ENCODE measurements around the gene TIRAP.
A peak's percentile ranks its signal among the peaks of the same experiment; 100 is the strongest.
"Not testable (repeated sequence)": the region's sequence is repeated elsewhere in the genome, so short reads cannot be mapped to it uniquely, and the experiment has no call there.

TIRAP gene

DNA sequence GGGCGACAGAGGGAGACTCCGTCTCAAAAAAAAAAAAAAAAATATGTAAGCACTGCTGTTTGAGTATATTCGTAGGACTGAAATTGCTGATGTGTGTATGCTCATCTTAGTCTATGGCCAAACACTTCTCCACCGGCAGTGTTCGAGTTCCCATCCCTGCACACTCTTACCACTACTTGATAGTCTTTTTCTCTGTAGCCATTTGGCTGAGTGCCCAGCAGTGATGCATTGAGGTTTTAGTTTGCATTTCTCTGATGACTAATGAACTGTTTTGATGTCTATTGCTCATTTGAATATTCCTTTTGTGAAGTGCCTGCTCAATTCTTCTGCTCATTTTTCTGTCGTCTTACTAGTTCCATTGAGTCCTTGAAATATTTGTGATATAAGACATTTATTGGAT, 1.9 kb downstream of the TIRAP start:
- peak; percentile 69 to 81 for DNase-seq (ENCODE audit: low read depth in 2 of 2)

DNA sequence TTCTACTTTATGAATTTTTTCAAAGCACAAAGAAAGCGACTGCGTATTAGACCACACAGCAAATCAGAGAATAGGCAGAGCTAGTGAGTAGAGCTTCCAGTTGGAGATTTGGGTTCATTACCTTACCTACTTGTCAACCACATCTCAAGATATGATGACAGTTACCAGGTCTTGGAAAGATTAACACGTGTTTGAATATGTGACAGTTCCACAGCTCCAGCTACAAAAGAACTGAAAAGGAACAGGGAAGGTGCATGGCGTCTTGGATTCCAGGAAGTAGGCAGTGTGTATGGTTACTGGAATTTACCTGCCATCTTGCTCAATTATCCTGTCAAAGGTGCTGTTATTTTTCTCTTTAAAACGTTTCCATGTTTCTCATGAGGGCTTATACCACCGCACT, 5.3 kb downstream of the TIRAP start:
- DNase-seq (ENCODE audit: low read depth in 2 of 2) = no peak

DNA sequence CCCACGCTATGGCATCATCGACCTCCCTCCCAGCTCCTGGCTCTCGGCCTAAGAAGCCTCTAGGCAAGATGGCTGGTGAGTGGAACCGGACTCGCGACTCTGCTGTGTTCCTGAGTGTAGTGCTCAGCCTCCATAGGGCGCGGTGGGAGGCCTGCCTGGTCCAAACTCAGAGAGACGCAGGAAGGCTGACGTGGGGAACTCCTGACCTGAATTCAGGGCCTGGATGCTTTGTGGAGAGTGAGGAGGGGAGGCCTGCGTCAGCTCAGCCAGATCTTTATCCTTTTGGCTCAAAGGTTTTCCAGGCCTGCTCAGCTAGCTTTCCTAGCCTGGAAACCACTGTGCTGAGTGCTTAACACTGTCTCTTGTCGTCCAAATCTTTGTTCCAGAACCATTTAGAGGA, 8.0 kb downstream of the TIRAP start:
- DNase-seq (ENCODE audit: low read depth in 2 of 2) = no peak

DNA sequence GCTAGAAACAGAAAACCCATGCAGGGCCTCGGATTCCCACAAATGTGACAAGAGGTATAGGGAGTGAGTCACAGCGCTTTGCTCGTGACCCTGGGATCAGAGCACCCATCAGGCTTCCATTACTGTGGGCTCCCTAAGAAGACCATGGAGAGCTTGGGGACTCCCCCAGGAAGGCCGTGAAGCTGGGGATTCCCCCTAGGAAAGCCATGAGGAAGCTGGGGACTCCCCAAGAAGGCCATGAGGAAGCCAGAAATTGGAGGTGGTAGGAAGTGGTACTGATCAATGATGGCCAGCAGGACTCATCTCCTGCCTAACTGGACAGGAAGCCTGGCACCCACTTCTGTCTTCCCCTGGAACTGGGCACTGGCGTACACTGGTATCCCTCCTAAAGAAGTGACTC, 10.8 kb downstream of the TIRAP start:
- DNase-seq (ENCODE audit: low read depth in 2 of 2) = no peak

DNA sequence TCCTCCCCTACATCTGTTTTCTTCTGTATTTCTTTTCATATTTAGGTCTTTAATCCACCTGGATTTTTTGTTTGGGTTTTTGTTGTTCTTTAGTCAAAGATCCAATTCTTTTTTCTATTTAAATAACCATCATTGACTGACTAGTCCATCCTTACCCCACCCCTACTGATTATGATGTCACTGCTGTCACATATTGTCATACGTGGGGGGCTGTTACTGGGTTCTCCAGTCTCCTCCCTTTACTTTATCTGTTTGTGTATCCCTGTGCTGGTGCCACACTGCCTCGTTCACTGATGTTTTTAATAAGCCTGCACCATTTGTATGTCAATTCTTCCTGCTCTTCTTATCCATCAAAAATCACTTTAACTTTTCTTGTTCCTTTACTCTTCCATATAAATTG, 14.1 kb downstream of the TIRAP start:
- DNase-seq (ENCODE audit: low read depth in 2 of 2) = no peak

DNA sequence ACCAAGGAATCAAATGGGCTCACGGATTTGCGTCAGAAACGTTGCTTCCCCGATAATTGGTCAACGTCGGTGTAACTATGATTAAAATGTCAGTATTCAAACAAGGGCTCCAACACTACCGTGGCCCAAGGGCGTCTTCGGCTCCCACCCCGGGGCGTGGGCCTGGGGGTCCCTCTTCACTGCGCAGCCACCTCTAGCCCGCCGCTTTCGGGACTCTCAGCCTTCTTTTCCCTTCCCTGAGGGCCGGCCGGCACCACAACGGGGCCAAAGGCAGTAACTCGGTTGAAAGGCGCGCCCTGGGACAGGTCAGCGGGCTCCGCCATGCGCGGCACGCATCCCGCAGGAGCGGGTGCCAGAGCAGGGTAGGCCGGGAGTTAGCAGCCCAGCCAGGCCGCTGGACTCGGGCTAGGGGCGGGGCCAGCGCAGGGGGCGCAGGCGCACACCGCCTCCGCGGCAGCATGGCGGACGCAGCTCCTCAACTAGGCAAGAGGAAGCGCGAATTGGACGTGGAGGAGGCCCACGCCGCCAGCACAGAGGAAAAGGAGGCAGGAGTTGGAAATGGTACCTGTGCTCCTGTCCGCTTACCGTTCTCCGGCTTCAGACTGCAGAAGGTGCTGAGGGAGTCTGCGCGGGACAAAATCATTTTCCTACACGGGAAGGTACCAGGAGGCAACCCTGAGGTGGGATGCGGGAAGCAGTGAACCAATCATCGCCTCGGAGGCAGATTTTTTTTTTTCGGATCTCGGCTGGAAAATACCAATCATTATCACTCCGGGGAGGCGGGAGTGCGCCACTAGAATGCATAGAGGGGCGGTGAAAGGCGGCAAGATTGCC, 20.9 kb downstream of the TIRAP start, which contains the start of gene DCPS:
Gene DCPS, plus strand, starts transcription at position 438 of the 834 bp plus-strand sequence. Its CDS starts 21 bp downstream, at position 459.
- DNase-seq (ENCODE audit: low read depth in 2 of 2) = peak; percentile 78 to 87

DNA sequence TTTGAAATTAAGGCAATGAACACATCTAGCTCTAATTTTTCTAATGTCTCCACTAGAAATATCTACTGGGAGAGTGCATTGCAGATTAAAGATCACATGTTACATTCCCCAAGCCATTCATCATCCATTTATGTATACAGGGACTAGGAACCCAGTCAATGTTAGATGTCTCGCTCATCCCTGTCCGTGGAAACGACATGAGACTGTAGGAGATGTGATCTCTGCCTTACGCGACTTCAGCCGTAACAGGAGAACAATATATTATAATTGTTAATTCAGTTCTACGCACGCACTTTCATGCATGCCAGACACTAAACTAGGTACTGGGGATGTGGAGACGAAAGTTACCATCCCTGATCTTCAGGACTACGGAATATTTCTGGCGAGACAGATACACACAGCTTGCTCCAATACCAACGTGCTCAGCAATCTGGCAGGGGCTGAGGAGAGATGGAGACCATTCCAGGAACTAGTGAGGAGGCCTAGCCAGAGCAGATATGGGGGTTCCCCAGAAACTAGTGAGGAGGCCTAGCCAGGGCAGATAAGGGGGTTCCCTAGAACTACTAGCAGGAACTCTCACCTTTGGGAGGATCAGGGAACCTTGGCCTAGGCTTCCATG, 21.7 kb downstream of the TIRAP start:
- DNase-seq (ENCODE audit: low read depth in 2 of 2) = no peak

DNA sequence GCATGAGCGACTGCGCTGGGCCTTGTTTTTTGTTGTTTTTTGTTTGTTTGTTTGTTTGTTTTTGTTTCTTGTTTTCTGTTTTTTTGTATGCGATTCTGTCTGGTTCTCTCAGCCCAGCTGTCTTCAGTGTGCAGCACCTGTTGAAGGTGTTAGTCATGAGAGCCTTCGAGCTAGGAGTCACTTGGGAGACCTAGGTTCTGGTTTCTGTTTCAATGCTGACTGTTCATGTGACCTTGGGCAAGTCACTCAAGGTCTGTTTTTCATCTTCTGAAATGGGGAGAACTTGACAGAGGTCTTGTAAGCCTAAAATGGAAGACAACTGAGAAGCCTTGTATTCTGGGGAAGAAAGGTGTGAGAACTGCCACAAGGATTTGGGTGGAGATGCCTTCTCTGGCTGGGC, 22.8 kb downstream of the TIRAP start:
- no peak for DNase-seq (ENCODE audit: low read depth in 2 of 2)

DNA sequence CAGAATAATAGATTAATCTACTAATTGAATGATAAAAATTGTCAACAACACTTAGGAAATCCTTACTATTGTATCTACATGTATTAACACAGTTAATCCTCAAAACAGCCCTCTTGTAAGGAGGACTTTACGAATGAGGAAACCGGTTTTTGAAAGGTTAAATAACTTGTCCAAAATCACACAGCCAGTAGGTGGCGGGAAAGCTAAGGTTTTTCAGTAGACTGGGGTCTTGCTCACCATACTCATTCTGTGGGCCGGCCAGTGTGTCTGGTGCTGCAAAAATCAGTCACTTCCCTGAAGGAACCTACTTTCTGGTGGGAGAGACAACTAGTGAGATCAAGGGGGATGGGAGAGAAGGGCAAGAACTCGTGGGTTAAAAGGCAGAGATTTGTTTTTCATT, 24.8 kb downstream of the TIRAP start:
- DNase-seq (ENCODE audit: low read depth in 2 of 2) = no peak

DNA sequence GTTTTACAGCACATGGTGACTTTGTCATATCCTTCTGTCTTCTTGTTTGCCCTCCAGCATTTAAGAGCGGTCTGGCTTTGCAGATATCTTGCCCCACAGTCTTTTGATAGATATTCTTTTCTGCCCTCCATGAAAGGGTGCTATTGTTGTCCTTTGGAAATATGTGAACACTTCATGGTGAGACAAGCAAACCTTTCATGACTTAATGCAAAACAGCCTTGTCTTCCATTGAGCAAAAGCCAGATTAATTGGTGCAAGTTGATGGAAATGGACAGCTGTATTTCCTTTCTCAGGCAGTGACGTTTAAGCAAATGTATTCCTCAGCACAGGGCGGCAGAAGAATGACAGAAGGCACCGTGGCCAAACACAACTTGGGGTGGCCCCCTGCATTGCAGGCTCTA, 25.4 kb downstream of the TIRAP start:
- DNase-seq (ENCODE audit: low read depth in 2 of 2) = no peak

DNA sequence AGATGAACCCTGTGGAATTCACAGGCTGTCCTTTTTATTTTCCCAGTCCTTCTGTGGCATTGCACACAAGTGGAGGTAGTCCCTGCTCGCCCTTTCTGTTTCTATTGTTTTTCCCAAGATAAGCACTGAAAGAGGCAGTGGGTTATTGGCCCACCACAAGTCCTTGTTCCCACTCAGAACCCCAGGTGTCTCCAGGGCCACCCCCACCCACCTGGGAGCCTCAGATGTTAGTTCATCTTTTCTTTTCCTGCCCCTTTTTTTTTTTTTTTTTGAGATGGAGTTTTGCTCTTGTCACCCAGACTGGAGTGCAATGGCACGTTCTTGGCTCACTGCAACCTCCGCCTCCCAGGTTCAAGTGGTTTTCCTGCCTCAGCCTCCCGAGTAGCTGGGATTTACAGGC, 25.9 kb downstream of the TIRAP start:
- DNase-seq (ENCODE audit: low read depth in 2 of 2) = not testable (repeated sequence)

DNA sequence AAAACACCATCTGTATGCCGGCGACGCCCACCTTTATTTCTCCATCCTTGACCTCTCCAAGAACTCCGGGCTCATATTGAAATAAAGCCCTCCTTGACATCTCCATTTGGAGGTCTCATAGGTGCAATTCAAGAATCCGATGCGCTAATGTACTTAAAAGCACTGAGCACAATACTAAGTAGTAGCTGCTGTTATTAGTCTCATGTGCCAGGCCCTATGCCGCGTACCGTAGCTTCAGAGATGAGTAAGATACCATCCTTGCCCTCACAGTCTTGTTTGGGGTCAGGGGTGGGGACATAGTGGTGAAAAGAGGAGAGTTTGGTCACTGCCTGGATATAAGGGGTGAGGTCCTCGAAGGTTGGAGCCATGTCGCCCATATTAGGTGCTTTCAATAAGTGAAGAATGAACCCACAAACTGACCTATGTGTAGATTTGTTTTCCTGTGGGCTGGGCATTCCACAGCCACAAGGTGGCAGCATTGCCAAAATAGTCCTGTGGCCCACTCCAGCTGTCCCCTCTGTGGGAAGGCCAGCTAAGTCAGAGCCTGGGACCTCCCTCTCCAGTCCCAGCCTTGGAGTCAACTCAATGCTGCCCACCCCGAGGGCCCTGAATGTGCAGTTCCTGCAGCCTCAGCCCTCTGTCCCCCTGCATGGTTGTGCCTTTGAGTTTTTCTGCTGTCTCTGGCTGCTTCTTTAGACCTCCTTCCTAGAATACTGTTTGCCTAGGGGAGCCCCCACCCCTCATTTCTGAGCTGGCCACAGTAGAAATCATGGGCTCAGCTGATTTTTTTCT, 27.5 kb downstream of the TIRAP start:
- peak; percentile 37 to 44 for DNase-seq (ENCODE audit: low read depth in 2 of 2)

DNA sequence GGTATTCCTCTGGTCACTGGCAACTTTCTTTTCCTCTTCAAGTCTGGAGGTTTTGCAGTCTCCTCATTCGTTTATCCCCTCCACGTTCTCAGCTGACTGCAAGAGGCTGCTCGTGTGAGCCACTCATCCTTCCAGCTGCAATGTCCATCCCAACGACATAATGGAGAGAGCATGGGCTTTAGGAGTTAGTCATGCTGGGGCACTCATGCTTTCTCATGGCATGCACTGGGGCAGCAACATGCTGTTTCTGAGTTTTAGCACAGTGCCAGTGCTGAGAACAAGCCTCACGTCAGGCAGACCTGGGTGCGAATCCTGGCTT, 28.1 kb downstream of the TIRAP start:
- no peak for DNase-seq (ENCODE audit: low read depth in 2 of 2)

DNA sequence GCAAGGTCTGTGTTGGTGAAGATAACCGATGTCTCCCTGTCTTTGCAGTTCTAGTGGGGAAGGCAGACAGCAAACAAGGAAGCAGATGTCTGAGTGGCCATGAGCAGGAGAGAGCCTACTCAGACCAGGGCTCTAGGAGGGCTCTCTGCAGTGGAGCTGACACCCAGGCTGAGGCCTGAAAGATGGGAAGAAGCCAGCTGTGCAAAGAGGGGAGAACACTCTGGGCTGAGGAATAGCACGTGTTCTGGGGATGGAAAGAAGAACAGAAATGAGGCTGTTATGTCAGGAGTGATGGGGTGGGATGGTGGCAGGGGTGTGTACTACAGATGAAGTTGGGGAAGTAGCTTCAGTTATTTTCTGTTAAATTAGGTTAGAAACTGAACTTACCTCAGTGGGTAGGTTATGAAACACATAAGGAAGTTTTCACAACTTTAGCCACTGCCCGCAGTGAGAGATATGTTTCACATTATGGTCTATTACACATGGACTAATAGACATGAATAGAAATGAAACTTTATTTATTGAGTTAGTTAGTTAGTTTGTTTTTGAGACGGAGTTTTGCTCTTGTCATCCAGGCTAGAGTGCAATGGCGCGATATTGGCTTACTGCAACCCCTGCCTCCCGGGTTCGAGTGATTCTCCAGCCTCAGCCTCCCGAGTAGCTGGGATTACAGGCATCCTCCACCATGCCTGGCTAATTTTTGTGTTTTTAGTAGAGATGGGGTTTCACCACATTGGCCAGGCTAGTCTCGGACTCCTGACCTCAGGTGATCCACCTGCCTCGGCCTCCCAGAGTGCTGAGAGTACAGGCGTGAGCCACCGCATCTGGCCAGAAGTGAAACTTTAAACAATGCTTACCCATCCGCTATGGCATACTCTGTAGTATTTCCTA, 28.8 kb downstream of the TIRAP start:
- DNase-seq (ENCODE audit: low read depth in 2 of 2) = no peak

DNA sequence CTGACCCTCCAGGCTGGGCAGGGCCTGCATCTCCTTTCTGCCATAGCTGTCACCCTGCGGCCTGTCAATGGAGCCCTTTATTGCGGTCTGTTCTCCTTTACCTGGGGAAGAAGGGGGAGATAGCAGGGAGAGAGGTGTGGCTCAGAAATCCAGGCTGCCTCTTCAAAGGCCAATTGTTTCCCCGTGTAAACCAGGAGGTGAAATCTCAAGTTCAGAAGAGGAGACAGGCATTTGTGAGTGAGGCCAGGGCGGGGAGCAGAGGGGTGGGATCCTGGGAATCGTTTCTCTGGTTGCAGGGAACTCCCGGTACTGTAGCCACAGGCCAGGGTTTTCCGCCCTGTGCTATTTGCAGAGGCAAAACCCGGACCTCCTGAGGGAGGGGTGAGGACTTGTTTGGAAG, 30.1 kb downstream of the TIRAP start:
- no peak for DNase-seq (ENCODE audit: low read depth in 2 of 2)

DNA sequence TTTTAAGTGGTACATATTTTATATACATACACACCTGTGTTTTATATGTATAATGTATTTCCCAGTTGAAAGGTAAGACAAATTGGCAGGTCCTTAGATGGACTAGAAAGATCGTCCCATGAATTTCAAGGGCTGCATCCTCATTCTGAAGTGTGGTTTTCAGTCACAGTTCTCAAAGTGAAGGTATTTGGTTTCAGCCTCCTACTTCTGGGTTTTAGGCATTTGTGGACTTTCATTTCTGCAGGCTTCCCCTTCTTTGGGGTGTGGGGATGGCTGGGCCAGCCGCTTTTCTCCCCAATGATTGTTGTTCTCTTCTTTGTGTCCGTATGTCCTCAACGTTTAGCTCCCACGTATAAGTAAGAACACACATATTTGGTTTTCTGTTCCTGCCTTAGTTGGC, 30.9 kb downstream of the TIRAP start:
- DNase-seq (ENCODE audit: low read depth in 2 of 2) = no peak

DNA sequence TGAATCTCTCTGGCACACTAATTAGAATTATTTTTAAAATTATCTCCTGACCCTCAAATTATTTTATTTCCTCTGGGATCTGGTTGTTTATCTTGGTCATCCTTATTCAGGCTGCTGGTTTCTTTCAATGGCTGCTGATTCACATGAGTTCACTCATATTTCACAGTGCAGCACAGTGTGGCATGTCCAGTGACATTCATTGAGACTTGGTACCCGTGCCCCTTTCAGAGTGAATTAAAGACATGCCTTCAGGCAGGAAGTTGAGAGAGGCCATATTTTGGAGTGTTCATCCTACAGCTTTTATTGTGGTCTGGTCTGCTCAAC, 34.5 kb downstream of the TIRAP start:
- no peak for DNase-seq (ENCODE audit: low read depth in 2 of 2)

DNA sequence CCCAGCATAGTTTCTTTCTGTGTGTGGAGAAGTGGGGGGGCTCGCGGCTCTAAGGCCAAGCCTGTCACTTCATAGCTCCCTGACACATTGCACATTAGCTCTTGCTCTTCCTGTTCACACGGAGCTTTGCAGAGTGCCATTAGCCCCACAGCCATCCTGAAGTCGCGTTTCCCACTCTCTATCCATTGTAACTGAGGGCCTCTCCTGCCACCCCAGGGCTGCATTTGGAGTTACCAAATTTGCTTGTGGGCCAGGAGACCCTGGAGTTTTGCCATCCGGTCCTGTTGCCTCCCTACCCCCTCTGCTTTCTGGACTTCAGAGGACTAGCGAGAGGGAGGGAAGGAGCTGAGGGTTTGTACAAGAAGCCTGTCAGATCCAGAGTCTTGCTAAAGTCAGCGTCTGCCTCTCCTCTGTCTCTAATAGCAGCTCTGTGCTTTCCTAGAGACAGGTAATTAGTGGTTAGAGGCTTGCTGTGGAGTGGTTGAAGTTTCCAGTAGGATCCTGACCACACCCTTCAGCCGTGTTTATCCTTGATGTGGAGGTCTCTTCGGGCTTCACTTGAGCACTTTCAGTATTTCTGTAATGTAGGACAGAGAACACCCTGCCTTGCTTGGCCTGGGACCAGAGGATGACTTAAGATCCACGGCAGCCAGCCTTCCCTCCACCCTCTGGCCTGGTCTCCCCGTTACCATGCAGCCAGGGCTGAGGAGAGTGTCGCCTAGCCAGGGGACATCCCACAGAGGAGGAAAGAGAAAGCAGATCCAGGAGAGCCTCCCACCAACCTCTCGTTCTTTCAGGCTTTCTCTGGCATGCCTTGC, 35.1 kb downstream of the TIRAP start:
- DNase-seq (ENCODE audit: low read depth in 2 of 2) = no peak

DNA sequence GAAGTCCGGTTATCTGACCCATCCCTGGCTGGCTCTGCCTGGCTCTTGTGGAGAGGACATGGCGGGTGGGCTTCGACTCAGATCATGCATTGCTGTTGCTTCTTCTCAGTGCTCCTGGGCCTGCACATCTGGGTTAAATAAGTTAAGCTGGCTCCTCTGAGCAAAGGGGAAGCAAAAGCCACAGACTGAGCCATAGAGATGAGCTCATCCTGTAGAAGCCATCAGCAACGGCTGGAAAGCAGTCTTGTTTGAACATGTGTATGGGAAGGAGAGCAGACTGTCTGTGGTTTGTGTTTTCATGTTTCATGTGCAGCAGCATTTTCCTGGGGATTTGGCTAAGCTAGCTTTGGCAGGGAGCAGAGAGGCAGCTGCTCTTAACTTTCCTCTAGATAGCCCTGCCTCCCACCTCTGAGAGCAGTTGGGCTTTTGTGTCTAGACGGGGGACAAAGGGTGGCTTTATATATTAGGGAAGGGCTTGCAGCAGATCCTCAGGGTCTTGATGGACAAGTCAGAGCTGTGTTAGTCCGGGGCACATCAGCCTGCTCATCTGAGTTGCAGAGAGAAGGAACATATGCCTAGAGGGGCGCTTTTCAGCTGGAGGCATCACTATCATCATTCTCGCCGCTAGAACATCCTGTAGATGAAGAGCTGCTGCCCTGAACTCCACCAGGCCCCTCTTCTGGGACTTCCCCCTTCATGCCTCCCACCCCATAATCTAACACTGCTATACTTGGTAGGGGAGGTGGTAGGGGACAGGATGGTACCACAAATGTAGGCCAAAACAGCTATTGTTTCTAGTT, 35.9 kb downstream of the TIRAP start:
- no peak for DNase-seq (ENCODE audit: low read depth in 2 of 2)

DNA sequence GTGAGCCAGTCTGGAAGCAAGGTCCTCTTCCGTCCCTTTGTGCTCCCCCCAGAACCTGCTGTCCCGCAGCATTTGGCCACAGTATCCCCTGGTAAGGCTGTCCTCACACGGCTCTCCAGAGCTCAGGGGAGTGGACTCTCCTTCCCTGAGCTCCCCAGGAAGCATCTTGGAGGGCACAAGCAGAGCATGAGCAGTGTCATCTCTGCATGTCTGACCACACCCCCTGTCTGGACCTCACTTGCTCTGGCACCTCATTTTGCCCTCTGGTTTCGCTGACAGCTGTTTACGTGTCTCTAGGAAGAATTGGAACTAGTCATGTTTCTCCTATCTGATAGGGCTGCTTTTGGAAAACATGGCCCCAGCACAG, 36.5 kb downstream of the TIRAP start:
- no peak for DNase-seq (ENCODE audit: low read depth in 2 of 2)

All from stimulated activated CD8-positive, alpha-beta memory T cell treated with anti-CD3 and anti-CD28 coated beads, Interleukin-2, amount 100 ng/mL, for 48 hours (primary cell).